LoVo (cell line): ENCODE data around the gene ZNF19.

Source experiments
- DNase-seq: peaks from one replicate; pipeline ENCODE4 v3.0.0-alpha.2; 2016; ENCODE audit warnings: low spot score

ZNF19 gene

DNA sequence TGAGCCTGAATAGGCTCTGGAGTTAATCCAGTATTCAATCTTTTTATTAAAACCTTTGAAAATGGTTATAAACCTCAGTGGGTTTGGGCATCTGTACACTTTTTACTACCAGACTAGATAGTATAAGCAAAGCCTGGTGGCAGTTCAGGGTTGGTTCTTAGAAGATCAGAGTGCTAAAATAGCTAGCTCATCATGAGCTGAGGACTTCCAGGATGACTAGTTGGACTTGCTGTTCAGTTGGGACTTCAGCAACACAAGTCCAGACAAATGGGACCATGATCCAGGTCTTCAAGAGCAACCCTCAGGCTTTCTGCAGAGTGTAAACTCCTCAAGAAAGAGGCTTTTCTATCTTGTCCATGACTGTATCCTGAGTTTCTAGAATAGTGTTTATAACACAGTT, 1.2 kb upstream of the ZNF19 start:
- no peak for DNase-seq

DNA sequence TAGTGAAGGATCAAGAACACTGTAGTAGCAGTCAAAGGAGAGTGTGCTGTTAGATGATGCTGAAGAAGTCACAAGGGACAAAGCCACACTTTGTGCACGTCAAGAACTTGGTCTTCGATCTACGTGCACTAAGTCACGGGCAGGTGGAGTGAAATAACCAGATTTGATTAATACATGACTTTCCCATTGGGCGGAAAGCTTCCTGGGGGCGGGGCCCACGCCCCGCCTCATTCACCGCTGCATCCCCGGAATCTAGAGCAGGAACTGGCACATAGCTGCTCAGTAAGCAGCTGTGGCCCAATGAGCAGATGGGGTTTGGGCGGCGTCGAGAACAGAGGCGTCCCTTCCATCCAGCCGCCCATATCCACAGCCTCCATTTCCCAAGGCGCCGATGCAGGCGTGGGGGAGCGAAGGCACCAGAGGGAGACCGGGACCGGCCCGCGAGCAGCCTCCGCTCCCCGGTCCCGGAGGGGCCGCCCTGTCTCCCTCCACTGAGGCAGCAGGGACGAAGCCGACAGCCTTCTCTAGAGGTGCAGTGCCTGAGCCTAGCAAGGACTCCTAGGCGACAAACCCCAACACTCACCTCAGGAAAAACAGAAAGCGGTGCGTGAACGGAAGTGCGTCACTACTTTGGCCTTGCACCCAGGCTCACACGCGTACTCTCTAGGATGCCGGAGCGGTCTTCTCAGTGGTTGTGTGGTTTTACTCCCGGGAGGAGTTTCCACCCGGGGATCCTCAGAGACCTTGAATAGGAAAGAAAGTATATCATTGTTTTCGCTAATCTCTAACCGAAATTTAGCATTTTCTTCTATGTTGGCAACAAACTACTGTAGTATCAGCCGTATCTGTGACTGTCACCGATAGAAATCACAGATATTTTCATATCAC, 4.9 kb downstream of the ZNF19 start:
- peak; percentile 88 for DNase-seq

DNA sequence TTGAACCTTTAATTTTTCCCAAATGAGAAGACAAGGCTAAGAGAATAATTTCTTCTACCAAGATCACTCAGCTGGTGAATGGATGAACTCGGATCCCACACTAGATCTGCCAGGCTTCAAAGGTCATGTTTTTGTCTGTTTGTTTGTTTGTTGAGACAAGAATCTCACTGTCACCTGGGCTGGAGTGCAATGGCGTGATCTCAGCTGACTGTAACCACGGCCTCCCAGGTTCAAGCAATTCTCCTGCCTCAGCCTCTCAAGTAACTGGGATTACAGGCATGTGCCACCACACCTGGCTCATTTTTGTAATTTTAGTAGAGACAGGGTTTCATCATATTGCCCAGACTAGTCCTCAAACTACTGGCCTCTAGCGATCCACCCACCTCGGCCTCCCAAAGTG, 6.6 kb downstream of the ZNF19 start:
- no peak for DNase-seq

DNA sequence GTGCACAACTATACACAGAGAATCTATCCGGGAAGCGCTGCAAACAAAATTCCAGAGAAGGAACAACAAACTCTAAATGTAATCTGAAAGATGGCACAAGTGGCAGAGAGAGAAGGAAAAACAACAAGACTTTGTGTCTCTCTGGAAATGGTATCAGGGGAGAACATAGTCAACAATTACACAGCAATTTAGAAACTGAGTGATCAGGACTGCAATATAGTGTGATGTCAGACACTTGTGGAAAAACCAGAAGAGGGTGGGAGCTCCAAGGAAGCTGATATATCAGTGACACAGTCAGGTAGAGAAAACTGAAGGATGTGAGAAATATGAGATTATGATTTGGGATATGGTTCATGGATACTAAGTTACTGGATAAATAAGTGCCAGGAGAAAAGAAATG, 8.2 kb downstream of the ZNF19 start:
- no peak for DNase-seq

DNA sequence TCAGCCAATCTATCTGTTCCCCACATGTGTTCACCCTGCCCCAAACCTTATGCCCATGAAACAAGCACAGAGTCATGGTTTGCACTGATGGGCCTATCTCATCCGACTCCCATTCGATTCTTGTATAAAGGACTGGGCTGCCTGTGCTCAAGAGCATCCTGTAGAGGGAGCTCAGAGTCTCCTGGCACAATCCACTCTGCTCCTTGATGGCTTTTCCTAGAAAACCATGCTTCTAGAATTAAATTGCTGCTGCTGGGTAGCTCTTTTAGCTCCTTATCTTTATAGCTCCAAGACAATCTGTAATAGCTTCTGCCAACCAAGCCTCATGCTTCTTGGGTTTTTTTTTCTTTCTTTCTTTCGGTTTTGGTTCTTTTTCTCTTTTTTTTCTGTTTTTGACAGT, 9.7 kb downstream of the ZNF19 start:
- DNase-seq, result no peak

DNA sequence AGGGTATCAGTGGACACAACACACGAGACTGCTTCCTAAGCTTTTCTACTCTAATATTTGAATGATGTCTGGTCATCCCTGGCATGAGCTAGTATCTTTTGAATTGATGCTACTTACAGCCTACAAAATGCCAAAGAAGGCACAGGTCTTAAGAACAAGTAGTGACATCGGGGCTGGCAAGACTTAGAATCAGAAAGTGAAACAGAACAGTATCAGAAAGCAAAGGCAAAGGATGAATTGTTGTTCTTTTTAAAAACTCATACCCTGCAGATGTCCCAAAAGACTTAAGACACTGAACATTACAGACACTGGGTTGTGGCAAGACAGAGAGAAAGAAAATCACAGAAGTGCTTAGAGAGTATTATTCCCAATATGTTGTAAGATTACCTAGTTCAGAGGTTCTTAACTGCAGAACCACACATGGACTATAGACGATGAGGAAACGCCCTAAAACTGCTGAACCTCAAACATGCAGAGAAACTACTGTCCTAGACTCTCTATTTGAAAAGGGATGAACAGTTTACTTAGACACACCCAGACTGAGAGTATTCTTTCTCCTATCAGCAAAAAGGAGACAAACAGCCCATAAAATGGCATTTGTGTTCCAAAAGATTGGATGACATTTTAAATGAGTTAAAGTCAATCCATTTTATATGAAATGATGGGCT, 12.5 kb downstream of the ZNF19 start:
- DNase-seq, result no peak

DNA sequence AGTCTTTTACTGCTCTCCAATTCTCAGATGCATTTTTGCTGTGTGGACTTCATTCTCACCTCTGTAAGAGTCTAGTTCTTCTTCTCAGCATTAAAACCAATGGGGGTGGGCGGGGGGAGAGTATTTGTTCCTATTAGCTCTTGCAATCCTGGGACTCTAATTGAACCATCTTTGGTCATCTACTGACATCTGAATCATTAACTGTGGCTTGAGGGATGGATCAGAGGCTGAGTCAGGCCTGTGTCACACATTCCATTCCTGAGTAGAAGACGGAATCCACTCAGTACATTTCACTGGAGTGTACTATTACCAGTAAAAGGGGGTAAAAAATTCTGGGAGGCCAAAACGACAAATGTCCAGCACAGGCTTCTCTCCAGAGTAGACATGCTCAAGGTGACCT, 14.3 kb downstream of the ZNF19 start:
- DNase-seq, result peak; percentile 24

DNA sequence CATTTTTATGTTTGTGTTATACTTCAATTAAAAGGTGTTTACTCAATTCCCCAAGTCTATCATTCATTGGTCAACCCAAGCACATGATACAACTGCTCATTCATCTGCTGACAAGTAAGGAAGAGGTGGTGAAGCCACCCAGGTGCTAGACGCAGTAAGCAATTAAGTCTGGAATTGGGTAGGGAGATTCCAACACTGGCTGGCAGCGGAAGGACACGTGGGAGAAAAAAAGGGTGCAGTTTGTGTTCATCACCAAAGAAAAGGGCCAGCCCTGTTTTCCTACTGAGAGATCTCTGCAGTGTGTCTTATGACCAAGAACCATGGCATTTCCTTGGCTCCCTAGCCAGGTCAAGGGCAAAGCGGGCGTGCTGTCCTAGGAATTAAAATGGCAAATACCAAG, 15.2 kb downstream of the ZNF19 start:
- no peak for DNase-seq

DNA sequence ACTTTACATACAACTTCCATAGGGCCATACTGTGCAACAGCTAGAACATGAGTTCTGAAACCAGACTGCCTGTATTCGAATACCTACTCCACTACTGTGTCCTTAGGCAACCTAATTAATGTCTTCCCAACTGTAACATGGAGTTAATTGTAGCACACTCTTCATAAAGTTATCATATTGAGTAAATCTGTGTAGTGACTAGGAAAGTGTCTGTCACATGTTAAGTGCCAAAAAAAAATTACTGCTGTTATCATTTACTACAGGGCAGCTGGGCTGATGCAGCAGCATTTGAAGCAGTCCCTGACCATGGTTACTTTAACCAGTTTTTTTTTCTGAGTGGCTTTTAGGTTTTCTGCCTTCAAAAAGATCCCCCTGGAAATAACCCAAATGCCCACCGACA, 16.2 kb downstream of the ZNF19 start:
- DNase-seq, result no peak

DNA sequence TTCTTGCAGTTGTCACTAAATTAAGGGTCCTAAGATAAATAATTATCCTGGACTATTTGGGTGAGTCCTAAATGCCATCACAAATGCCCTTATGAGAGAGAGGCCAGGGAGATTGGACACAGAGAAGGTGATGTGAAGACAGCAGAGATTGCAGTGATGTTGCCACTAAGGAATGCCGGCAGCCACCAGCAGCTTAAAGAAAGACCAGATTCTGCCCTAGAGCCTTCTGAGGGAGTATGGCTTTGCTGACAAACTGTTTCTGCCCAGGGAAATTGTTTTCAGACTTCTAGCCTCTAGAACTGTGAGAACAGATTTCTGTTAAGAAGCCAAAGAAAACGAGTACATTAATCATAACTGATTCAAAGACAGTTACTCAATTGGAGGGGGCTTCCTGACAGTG, 17.1 kb downstream of the ZNF19 start:
- DNase-seq, result no peak

DNA sequence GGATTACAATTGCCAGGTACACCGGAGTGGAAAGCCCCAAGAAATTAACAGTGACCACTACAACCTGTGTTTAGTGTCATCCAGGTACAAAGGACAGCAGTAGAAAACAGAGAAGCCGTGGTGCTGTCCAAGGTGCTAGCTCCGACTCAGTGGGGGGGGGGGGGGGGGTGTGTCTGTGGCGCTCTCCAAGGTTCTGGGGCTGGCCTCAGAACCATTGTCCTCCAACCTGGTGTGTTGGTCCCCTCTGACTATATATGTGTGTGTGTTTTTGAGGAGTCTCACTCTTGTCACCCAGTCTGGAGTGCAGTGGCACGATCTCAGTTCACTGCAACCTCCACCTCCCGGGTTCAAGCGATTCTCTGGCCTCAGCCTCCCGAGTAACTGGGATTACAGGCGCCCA, 21.3 kb downstream of the ZNF19 start:
- peak; percentile 46 for DNase-seq

DNA sequence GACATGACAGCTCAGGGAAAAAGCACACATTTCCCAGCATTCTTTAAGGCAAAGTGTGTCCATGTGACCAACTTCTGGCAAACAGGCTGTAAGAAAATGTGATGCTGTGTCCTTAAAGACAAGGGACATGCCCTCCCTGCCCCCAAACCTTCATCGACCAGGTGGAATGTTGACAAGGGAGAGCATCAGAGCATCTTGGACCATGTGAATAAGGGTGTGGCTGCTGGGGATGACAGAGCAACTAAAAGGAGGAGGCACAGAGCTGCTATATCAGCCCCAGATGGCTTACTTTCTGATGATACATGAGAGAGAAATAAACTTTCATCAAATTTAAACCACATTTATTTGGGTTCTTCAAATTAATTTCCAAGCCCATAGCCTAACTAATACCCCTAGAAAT, 24.9 kb downstream of the ZNF19 start:
- no peak for DNase-seq

DNA sequence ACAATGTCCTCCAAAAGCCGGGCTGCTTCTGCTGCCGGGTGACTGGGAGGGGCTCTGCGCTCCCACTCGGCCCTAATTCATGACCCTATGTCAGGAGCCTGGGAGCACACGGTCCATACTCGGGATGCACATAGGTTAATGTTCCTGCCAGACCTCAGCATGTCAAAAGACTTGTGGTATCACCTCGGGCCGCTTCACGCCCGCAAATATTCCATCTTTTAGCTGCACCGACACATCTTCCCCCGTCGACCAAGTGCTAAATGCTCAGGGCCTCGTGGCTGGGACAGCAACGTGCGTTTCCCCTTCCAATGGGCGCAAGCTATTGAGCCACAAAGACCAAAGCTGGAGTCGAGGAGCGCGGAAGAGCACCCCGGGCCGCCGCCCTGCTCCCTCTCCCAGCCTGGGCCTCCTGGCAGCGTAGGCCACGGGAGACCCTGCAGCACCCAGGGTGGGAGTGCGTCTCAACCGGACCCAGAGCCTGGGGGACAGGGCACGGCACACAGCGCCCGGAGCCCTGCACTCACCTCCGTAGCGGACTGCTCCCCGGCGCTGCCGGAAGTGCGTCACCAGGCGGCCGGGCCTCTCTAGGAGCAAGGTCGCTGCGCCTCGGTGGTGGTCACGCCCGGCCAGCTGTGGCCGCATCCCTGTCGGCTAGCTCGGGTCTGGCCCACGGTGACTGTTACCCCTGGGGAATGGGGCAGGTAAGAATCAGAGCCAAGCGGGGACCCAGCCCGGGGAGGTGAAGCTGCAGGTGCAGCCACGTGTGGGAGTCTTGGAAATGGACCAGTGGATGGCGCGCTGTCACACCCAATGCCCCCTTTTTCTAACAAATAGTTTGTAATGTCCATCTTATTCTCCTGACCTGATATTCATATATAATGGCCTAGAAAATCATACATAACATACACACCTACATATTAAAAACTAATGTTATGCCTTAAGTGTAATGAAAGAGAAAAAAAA, 27.2 kb downstream of the ZNF19 start, which contains the start of gene ZNF23:
TSS of gene ZNF23 (minus strand) at position 562 of the 963 bp plus-strand sequence. CDS start 5,451 bp downstream, outside the sequence.
- DNase-seq, result peak; percentile 81

DNA sequence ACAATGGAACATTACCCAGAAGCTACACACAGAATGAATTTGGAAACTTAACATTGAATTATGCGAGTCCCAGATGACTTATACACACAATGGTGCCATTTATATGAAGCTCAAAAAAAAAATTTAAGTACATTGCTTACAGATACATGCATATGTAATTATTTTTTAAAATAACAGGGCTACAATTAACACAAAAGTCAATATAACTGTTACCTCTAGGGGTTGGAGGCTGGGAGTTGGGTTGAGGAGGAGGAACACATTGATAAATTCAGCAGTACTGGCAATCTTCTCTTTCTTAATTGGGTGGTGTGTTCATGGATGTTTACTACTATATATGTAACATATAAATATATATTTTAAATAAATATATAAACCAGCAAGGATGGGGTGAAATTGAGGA, 28.2 kb downstream of the ZNF19 start:
- no peak for DNase-seq

DNA sequence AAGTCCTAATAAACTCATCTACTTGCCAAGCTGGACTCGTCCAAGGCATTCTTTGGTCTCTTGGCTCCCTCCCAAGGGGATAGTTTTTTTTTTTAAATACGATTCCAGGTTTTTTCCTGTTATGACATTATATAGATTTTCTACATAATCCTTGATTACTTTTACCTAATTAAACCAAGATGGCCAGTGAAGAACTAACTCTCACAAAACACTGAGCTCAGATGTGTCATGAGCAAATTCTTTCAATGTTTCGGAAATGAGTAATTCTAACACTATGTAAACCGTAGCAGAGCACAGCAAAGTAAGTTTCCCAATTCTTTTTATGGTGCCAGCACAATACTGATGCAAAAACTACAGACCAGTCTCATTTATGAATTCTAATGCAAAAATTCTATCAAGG, 28.9 kb downstream of the ZNF19 start:
- DNase-seq, result no peak

DNA sequence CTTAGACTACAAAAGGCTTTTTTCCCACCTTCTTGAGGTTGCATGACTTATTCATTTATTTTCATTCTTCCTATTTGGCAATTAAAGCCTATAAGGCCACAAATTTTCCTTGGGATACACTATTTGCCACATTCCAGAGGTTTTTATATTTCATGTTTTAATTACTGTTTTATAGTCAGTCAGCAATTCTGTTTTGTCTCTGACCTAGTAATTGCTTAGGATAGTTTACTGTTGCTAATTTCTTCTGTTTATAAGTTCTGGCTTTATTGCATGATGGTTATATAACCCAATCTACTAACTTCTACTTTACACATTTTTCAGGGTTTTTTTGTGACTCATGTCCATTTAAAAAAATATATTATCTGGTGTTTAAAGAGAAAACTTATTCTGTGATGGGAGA, 29.6 kb downstream of the ZNF19 start:
- no peak for DNase-seq

DNA sequence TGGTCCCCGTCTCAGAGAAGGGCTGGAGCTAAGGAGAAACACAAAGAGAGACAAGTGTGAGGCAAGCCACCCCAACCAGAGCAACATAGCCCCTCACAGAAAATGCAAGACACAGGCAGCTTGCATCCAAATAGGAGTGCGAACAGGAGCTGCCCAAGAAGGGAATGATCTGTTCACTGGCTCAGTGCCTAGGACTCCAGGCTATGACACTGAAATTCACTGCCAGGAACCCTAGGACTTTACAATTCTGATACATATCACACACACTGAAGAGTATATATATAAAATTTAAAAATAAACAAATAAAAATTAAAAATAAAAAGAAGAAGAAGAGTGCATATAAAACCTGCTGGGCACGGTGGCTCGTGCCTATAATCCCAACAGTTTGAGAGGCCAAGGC, 32.3 kb downstream of the ZNF19 start:
- DNase-seq, result no peak

DNA sequence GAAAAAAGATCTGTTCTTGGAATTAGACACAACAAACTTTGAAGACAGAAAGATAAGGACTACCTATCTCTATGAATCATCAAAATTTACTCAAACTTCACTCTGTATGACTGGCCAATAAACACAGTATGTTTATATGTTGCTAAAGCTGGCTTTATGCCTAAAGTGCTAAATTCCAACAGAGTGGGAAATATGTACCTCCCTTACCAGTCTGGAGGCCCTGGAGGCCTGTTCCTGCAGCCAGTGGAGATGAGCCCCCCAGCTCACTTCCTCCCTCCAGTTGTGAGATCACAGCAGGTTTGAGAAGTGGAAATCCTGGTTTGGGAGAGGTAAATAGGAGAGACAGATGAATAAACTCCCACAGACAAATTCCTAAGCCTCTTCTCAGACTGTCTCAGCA, 36.1 kb downstream of the ZNF19 start:
- no peak for DNase-seq

DNA sequence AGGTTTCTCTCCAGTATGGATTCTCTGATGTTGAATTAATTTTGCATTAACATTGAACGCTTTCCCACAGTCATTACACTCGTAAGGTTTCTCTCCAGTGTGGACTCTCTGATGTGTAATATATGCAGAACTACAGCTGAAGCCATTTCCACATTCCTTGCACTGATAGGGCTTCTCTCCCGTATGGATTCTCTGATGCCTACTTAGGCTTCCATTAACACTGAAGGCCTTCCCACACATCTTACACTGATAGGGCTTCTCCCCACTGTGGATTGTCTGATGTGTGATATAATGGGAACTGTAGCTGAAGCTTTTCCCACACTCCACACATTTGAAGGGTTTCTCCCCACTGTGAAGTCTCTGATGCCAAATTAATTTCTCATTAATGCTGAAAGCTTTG, 40.1 kb downstream of the ZNF19 start:
- no peak for DNase-seq

DNA sequence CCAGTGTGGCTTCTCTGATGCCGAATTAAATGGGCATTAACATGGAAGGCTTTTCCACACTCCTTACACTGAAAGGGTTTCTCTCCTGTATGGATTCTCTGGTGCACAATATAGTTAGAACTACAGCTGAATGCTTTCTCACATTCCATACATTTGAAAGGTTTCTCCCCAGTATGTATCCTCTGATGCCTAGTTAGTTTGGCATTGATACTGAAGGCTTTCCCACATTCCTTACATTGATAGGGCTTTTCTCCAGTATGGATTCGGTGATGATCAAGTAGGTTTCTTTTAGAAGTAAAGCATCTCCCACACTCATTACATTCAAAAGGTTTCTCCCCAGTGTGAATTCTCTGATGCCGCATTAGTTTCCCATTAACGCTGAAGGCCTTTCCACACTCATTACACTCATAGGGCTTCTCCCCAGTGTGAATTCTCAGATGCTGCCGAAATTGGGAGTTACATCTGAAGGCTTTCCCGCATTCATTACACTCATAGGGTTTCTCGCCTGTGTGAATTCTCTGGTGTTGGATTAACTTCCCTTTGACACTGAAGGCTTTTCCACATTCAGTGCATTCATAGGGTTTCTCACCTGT, 40.8 kb downstream of the ZNF19 start:
- no peak for DNase-seq

DNA sequence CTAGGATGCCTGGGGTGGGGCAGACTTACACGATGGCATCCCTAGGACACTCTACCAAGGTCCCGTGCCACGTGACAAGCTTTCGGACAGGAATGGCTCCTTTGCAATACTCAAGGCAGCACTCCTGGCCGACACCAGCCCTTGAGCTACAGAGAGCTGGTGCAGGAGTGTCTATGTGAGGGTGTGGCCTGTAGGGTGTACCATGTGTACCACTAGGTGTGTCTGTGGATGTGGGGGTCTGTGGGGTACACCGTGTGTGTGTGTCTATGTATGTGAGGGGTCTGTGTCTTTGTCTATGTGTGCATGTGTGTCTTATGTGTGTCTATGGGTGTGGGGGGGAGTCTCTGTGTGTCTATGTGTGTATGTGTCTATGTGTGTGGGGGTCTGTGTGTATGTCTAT, 45.4 kb downstream of the ZNF19 start:
- DNase-seq, result no peak

DNA sequence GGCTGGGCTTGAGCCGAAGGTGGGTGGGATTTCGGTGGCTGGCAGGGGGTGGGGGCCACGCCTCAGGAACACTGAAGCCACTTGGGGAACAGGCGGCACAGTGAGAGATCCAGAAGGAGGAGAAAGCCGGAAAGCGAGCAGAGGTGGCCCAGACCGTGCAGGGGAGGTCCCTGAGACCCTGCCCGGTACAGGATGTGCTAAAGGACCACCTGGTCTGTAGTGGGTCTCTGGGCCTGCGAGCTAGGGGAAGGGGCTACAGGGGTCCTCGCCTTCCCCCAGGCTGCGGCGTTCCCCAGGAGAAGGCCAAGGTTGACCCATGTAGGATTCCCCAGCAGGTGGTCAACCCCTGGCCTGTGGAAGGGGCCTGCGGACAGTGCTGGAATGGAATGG, 47.1 kb downstream of the ZNF19 start, which contains the start of gene TLE7:
TSS of gene TLE7 (minus strand) at position 4 of the 390 bp plus-strand sequence. CDS start 8,730 bp downstream, outside the sequence.
- DNase-seq, result no peak
